H1 (cell line): Measurements from ENCODE around the gene KLF16. TPM values are rescaled to one million over a fixed set of nuclear protein-coding genes. Genes with fewer than 3 reads are reported as not detected.

Experiments
- ASH2L ChIP-seq: fragments of 200-600, 300-600 bp; sonication (generic); IDR thresholded peaks from one replicate; pipeline ENCODE4 v1.7.1; 2017; ENCODE audit warnings: low read length
- BRCA1 ChIP-seq: IDR thresholded peaks from 2 replicates; pipeline ENCODE4 v1.6.1; 2012; ENCODE audit warnings: low read depth, low read length, improper control_type of control experiment
- CBX5 ChIP-seq: fragments of 300-800, 300-1000 bp; sonication (generic); IDR thresholded peaks from 2 replicates; pipeline ENCODE4 v1.7.1; 2016; ENCODE audit warnings: antibody characterized with exemption, low read length, low read depth
- CBX8 ChIP-seq: fragments of 300-800, 300-1000 bp; sonication (generic); IDR thresholded peaks from 2 replicates; pipeline ENCODE4 v1.7.1; 2016; ENCODE audit warnings: low read depth, low read length, borderline replicate concordance
- EZH2 ChIP-seq: fragments of 200-600 bp; sonication (generic); IDR thresholded peaks from 2 replicates; pipeline ENCODE4 v1.7.1; 2012; ENCODE audit warnings: low read depth, mild to moderate bottlenecking, moderate library complexity, low read length, inconsistent platforms; ENCODE audit not compliant: severe bottlenecking
- GABPA ChIP-seq: IDR thresholded peaks from 2 replicates; pipeline ENCODE4 v1.6.1; 2011; ENCODE audit warnings: mild to moderate bottlenecking, low read length, moderate library complexity, borderline replicate concordance; ENCODE audit not compliant: insufficient read depth
- HDAC2 ChIP-seq, 2 experiments: fragments of 300-600 bp in 1 of 2; sonication (generic) in 1 of 2; IDR thresholded peaks; 2 replicates each; pipeline ENCODE4 v1.6.1; 2011 to 2012; ENCODE audit warnings: low read depth in 2 of 2, low read length in 2 of 2, mild to moderate bottlenecking in 2 of 2, moderate library complexity in 2 of 2, borderline replicate concordance in 1 of 2, inconsistent platforms in 1 of 2
- KDM5A ChIP-seq: fragments of 200-600 bp; IDR thresholded peaks from 2 replicates; pipeline ENCODE4 v1.7.1; 2012; ENCODE audit warnings: mild to moderate bottlenecking, low read length, inconsistent platforms, mixed read lengths
- MAFK ChIP-seq: IDR thresholded peaks from 2 replicates; pipeline ENCODE4 v1.6.1; 2012; ENCODE audit warnings: low read depth, mild to moderate bottlenecking, improper control_type of control experiment, low read length
- PHF8 ChIP-seq: fragments of 200-600 bp; sonication (generic); conservative IDR thresholded peaks from 2 replicates; pipeline ENCODE4 v1.7.1; 2012; ENCODE audit warnings: low read depth, mild to moderate bottlenecking, inconsistent platforms, low read length, moderate library complexity
- POLR2A ChIP-seq, 2 experiments: IDR thresholded peaks; 1 replicate in 1 of 2; 2 replicates in 1 of 2; pipeline ENCODE4 v1.6.1; 2011; ENCODE audit warnings: low read depth in 2 of 2, low read length in 2 of 2, mild to moderate bottlenecking in 2 of 2; ENCODE audit errors: control extremely low read depth in 1 of 2
- POLR2AphosphoS5 ChIP-seq: IDR thresholded peaks from 2 replicates; pipeline ENCODE4 v1.6.1; 2011; ENCODE audit warnings: low read depth, low read length
- SP2 ChIP-seq: IDR thresholded peaks from 2 replicates; pipeline ENCODE4 v1.6.1; 2012; ENCODE audit warnings: mild to moderate bottlenecking, low read length, inconsistent platforms
- TAF1 ChIP-seq: IDR thresholded peaks from 2 replicates; pipeline ENCODE4 v1.6.1; 2011; ENCODE audit warnings: mild to moderate bottlenecking, low read depth, low read length
- TEAD4 ChIP-seq: IDR thresholded peaks from 2 replicates; pipeline ENCODE4 v1.6.1; 2012; ENCODE audit warnings: low read depth, low read length, inconsistent platforms, mixed read lengths
- ZNF274 ChIP-seq: IDR thresholded peaks from 2 replicates; pipeline ENCODE4 v1.7.0; 2012; ENCODE audit warnings: low read length, borderline replicate concordance; ENCODE audit errors: extremely low read depth
- polyA plus RNA-seq, 7 experiments: library from polyadenylated mRNA; depleted of rRNA in 3 of 7; stranded (reverse) in 5 of 7; unstranded in 2 of 7; fragments of >200 nt in 5 of 7; fragments of 200-250 nt in 2 of 7; gene quantifications; 1 replicate in 5 of 7; 2 replicates in 1 of 7; 4 replicates in 1 of 7; pipeline versions ENCODE4 v1.2.1 to v1.2.3, GENCODE V29; 2011 to 2013; ENCODE audit warnings: missing spikeins in 2 of 7, mixed read lengths in 2 of 7
- total RNA-seq: library from RNA; stranded (reverse); fragmentation: NEBNext Ultra II Directional; extraction: Animal tissue kit (Norgen Biotek cat#: 25700); gene quantifications from 2 replicates; pipeline ENCODE4 v1.2.1, GENCODE V29; 2021

Gene KLF16
- total and polyA plus RNA-seq, 2 of the 8 experiments (the other 6 are each of a cell fraction or from before 2014, with no cell fraction given), result 14.3 to 45.9 TPM

DNA sequence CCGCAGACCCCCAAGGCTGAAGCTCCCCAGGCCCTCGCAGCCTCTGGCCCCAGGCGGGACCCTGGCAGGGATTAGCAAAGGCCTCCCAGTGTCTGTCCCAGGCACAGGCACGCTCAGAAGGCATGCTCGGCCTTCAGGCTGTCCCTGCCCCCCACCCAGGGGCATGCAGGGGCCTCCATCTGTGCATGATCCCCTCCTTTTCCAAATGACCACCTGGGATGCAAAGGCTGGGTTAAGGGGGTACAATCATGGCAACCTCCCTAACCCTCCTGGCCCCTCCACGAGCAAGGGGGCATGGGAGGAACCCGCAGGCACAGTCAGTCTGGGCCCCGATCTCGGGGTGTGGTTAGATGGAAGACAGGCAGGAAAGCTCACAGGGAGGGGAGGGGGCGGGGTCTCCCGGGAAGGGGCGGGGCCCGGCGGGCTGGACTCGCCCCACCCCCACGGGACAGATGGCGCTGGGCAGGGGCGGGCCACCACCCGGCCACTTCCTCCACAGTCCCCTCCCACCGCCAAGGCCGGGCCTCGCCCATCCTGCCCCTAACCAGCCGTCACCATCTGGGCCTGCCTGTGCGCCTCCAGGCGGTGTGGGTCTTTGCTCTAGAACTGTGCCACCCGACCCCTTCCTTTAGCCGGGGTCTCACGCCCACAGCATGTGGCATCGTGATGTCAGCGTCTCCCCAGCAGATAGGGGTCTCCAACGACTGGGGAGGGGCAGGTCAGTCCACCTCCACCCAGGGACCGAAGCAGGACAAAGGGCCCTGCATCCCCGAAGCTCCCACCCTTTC is 8.1 kb downstream of the KLF16 start (continued):
- TF ChIP-seq GABPA, result no peak
- no peak for TF ChIP-seq CBX8
- TF ChIP-seq BRCA1, result no peak
- TF ChIP-seq CBX5, result no peak
- 0 out of 3 replicates have a peak, but pooled peaks of 1 of the 2 experiments have one; percentile 34 for TF ChIP-seq POLR2A (IDR thresholded peaks at IDR 0.05; ENCODE audit: control extremely low read depth in 1 of 2, low read depth in 2 of 2, low read length in 2 of 2)
- peak; percentile 56 for TF ChIP-seq ASH2L
- TF ChIP-seq HDAC2 (IDR thresholded peaks at IDR 0.05; ENCODE audit: borderline replicate concordance in 1 of 2, low read depth in 2 of 2, low read length in 2 of 2), result 0 out of 4 replicates have a peak, but pooled peaks of 1 of the 2 experiments have one; percentile 30
- no peak for TF ChIP-seq MAFK
- 0 out of 2 replicates have a peak, but pooled peaks have one; percentile 28 for TF ChIP-seq POLR2AphosphoS5
- no peak for TF ChIP-seq KDM5A
- TF ChIP-seq EZH2, result no peak
- TF ChIP-seq ZNF274, result no peak
- TF ChIP-seq TAF1, result 0 out of 2 replicates have a peak, but pooled peaks have one; percentile 21
- no peak for TF ChIP-seq SP2
- 0 out of 2 replicates have a peak, but pooled peaks have one; percentile 23 for TF ChIP-seq PHF8
- no peak for TF ChIP-seq TEAD4
